H1 (cell line): ENCODE results near the gene PLOD1. TPM values are rescaled to one million over a fixed set of nuclear protein-coding genes. Genes with fewer than 3 reads are reported as not detected.
"Not testable (repeated sequence)": the region's sequence is repeated elsewhere in the genome, so short reads cannot be mapped to it uniquely, and the experiment has no call there.

Source experiments
- CTCF ChIA-PET: fragments of 300-600 bp; sonication (Branson Sonifier 250); formaldehyde crosslinking; loops from one replicate; lab custom pipeline; 2021; ENCODE audit not compliant: partially characterized antibody; lab: Charles Lee
- POLR2A ChIA-PET: fragments of 300-600 bp; sonication (Branson Sonifier 250); formaldehyde crosslinking; loops from one replicate; lab custom pipeline; 2021; ENCODE audit warnings: inconsistent platforms; ENCODE audit not compliant: partially characterized antibody; lab: Charles Lee
- DNase-seq, 2 experiments: peaks; one replicate each; pipeline versions ENCODE4 v3.0.0 to v3.0.0-alpha.2; 2010 to 2022; ENCODE audit warnings: low spot score in 2 of 2, low read depth in 1 of 2, mixed read lengths in 1 of 2
- FAIRE-seq: peaks from 2 replicates; lab custom pipeline; 2011; peaks lifted over from hg19 to GRCh38; lab: Jason Lieb, UNC
- H2AFZ ChIP-seq: 2 replicates; pipeline ENCODE4 v1.8.1; 2012; ENCODE audit warnings: low read length, inconsistent platforms
- H2AK5ac ChIP-seq: 2 replicates; pipeline ENCODE4 v1.6.1; 2013; ENCODE audit warnings: low read depth, low read length
- H2BK120ac ChIP-seq: replicated peaks from 2 replicates; pipeline ENCODE3; 2013; ENCODE audit warnings: low read depth, low read length, inconsistent platforms
- H2BK12ac ChIP-seq: 2 replicates; pipeline ENCODE4 v1.6.1; 2013; ENCODE audit warnings: low read depth, low read length
- H2BK15ac ChIP-seq: 2 replicates; pipeline ENCODE4 v1.6.1; 2013; ENCODE audit warnings: low read length
- H2BK20ac ChIP-seq: 2 replicates; pipeline ENCODE4 v1.6.1; 2013; ENCODE audit warnings: low read length
- H2BK5ac ChIP-seq: 2 replicates; pipeline ENCODE4 v1.6.1; 2013; ENCODE audit warnings: low read depth, low read length
- H3K14ac ChIP-seq: 2 replicates; pipeline ENCODE4 v1.6.1; 2013; ENCODE audit warnings: inconsistent platforms; ENCODE audit not compliant: insufficient read length
- H3K18ac ChIP-seq: 2 replicates; pipeline ENCODE4 v1.6.1; 2013; ENCODE audit warnings: low read length; ENCODE audit errors: extremely low read depth
- H3K23ac ChIP-seq: 2 replicates; pipeline ENCODE4 v1.6.1; 2013; ENCODE audit warnings: inconsistent platforms; ENCODE audit not compliant: insufficient read length
- H3K23me2 ChIP-seq: 2 replicates; pipeline ENCODE4 v1.6.1; 2013; ENCODE audit warnings: low read depth, low read length
- H3K27ac ChIP-seq: 2 replicates; pipeline ENCODE4 v1.6.1; 2011; ENCODE audit warnings: low read depth, low read length, inconsistent platforms
- H3K27me3 ChIP-seq, 4 experiments: replicated peaks in 1 of 4; 1 replicate in 1 of 4; 2 replicates in 3 of 4; pipeline versions ENCODE4 v1.6.1 to v1.8.1; 2011 to 2013; ENCODE audit warnings: low read length in 3 of 4, mild to moderate bottlenecking in 3 of 4, inconsistent platforms in 2 of 4, mixed read lengths in 2 of 4, moderate library complexity in 1 of 4; ENCODE audit not compliant: control insufficient read depth in 3 of 4, insufficient read depth in 3 of 4; ENCODE audit errors: extremely low read depth in 1 of 4
- H3K36me3 ChIP-seq, 4 experiments: 2 replicates each; pipeline versions ENCODE4 v1.6.1 to v1.8.1; 2011 to 2013; ENCODE audit warnings: mild to moderate bottlenecking in 4 of 4, low read length in 3 of 4, moderate library complexity in 2 of 4, control low read depth in 1 of 4, inconsistent platforms in 1 of 4; ENCODE audit not compliant: insufficient read depth in 4 of 4, control insufficient read depth in 2 of 4
- H3K4ac ChIP-seq: replicated peaks from 2 replicates; pipeline ENCODE3; 2013; ENCODE audit warnings: low read length, low read depth, mixed read lengths, inconsistent platforms; ENCODE audit not compliant: insufficient read length
- H3K4me1 ChIP-seq, 4 experiments: replicated peaks in 1 of 4; 1 replicate in 1 of 4; 2 replicates in 3 of 4; pipeline versions ENCODE4 v1.6.1 to v1.8.1; 2011 to 2013; ENCODE audit warnings: low read length in 3 of 4, inconsistent platforms in 2 of 4, mixed read lengths in 1 of 4; ENCODE audit not compliant: insufficient read depth in 4 of 4, control insufficient read depth in 3 of 4
- H3K4me2 ChIP-seq, 2 experiments: 2 replicates each; pipeline versions ENCODE4 v1.6.1 to v1.8.1; 2011 to 2013; ENCODE audit warnings: low read depth in 2 of 2, low read length in 2 of 2, control low read depth in 1 of 2, inconsistent platforms in 1 of 2, mild to moderate bottlenecking in 1 of 2; ENCODE audit not compliant: insufficient read depth in 1 of 2
- H3K4me3 ChIP-seq, 4 experiments: fragments of 200-600, 300-600 bp in 1 of 4; sonication (generic), shearing (Covaris generic), sonication (Bioruptor Twin) in 1 of 4; 2 replicates each; pipeline versions ENCODE4 v1.5.1 to v1.8.1; 2011 to 2016; ENCODE audit warnings: low read length in 4 of 4, low read depth in 3 of 4, control low read depth in 2 of 4, inconsistent platforms in 2 of 4, mild to moderate bottlenecking in 2 of 4, mixed read lengths in 1 of 4, moderate library complexity in 1 of 4; ENCODE audit not compliant: insufficient read depth in 2 of 4; ENCODE audit errors: extremely low read depth in 1 of 4
- H3K56ac ChIP-seq: replicated peaks from 2 replicates; pipeline ENCODE3; 2013; ENCODE audit warnings: low read depth, mild to moderate bottlenecking, mixed read lengths, low read length, inconsistent platforms; ENCODE audit not compliant: insufficient read length
- H3K79me1 ChIP-seq: 2 replicates; pipeline ENCODE4 v1.6.1; 2013; ENCODE audit warnings: low read depth, low read length, control low read depth
- H3K79me2 ChIP-seq, 2 experiments: 2 replicates each; pipeline versions ENCODE4 v1.6.1 to v1.8.1; 2012 to 2013; ENCODE audit warnings: low read length in 2 of 2, mild to moderate bottlenecking in 2 of 2, inconsistent platforms in 1 of 2; ENCODE audit not compliant: insufficient read depth in 2 of 2, control insufficient read depth in 1 of 2
- H3K9ac ChIP-seq, 4 experiments: replicated peaks in 1 of 4; 1 replicate in 1 of 4; 2 replicates in 3 of 4; pipeline versions ENCODE4 v1.6.1 to v1.8.1; 2011 to 2013; ENCODE audit warnings: low read depth in 3 of 4, low read length in 3 of 4, control low read depth in 2 of 4, mild to moderate bottlenecking in 2 of 4, moderate library complexity in 2 of 4, inconsistent platforms in 1 of 4; ENCODE audit errors: extremely low read depth in 1 of 4
- H3K9me3 ChIP-seq, 2 experiments: 2 replicates each; pipeline versions ENCODE4 v1.6.1 to v1.8.1; 2012 to 2013; ENCODE audit warnings: mild to moderate bottlenecking in 2 of 2, moderate library complexity in 2 of 2, control low read depth in 1 of 2, inconsistent platforms in 1 of 2, low read depth in 1 of 2, low read length in 1 of 2, mixed read lengths in 1 of 2; ENCODE audit not compliant: insufficient read depth in 2 of 2
- H4K20me1 ChIP-seq, 2 experiments: replicated peaks in 1 of 2; 2 replicates each; pipeline versions ENCODE3 to v1.8.1; 2011 to 2013; ENCODE audit warnings: inconsistent platforms in 2 of 2, low read length in 2 of 2, mild to moderate bottlenecking in 1 of 2; ENCODE audit not compliant: insufficient read depth in 2 of 2, control insufficient read depth in 1 of 2
- H4K5ac ChIP-seq: 2 replicates; pipeline ENCODE4 v1.6.1; 2013; ENCODE audit warnings: low read length, low read depth, mixed read lengths, inconsistent platforms; ENCODE audit not compliant: insufficient read length
- H4K8ac ChIP-seq: 2 replicates; pipeline ENCODE4 v1.8.0; 2013; ENCODE audit warnings: mild to moderate bottlenecking, moderate library complexity, low read length, inconsistent platforms; ENCODE audit not compliant: insufficient read depth; ENCODE audit errors: extremely low read depth
- H4K91ac ChIP-seq: replicated peaks from 2 replicates; pipeline ENCODE3; 2013; ENCODE audit warnings: low read length, mixed read lengths, inconsistent platforms; ENCODE audit not compliant: insufficient read length
- CEBPB ChIP-seq: IDR thresholded peaks from 2 replicates; pipeline ENCODE4 v1.6.1; 2012; ENCODE audit warnings: low read depth, low read length
- HDAC2 ChIP-seq, 2 experiments: fragments of 300-600 bp in 1 of 2; sonication (generic) in 1 of 2; IDR thresholded peaks; 2 replicates each; pipeline ENCODE4 v1.6.1; 2011 to 2012; ENCODE audit warnings: low read depth in 2 of 2, low read length in 2 of 2, mild to moderate bottlenecking in 2 of 2, moderate library complexity in 2 of 2, borderline replicate concordance in 1 of 2, inconsistent platforms in 1 of 2
- KDM4A ChIP-seq: IDR thresholded peaks from one replicate; pipeline ENCODE4 v1.7.1; 2012; ENCODE audit warnings: low read depth, mild to moderate bottlenecking, moderate library complexity, low read length, inconsistent platforms; ENCODE audit not compliant: severe bottlenecking
- SP2 ChIP-seq: IDR thresholded peaks from 2 replicates; pipeline ENCODE4 v1.6.1; 2012; ENCODE audit warnings: mild to moderate bottlenecking, low read length, inconsistent platforms
- TAF7 ChIP-seq: optimal IDR thresholded peaks from 2 replicates; pipeline ENCODE3; 2011; ENCODE audit warnings: low read depth, mild to moderate bottlenecking, inconsistent platforms, low read length, moderate library complexity, borderline replicate concordance
- WGBS, 2 experiments: shearing (Covaris generic) in 1 of 2; methylation state at CpG; one replicate each; pipeline versions ENCODE4 v1.1.6 to v1.1.7; 2013 to 2015; ENCODE audit warnings: low lambda C conversion rate in 2 of 2, mixed read lengths in 2 of 2, inconsistent platforms in 1 of 2, low coverage in 1 of 2, missing lambda C conversion rate in 1 of 2; ENCODE audit not compliant: insufficient replicate concordance in 2 of 2, insufficient coverage in 1 of 2, insufficient read length in 1 of 2; ENCODE audit errors: extremely low coverage in 1 of 2, missing lambda C conversion rate in 1 of 2; 5-methylcytosine and 5-hydroxymethylcytosine counted together
- polyA plus RNA-seq, 7 experiments: library from polyadenylated mRNA; depleted of rRNA in 3 of 7; stranded (reverse) in 5 of 7; unstranded in 2 of 7; fragments of >200 nt in 5 of 7; fragments of 200-250 nt in 2 of 7; gene quantifications; 1 replicate in 5 of 7; 2 replicates in 1 of 7; 4 replicates in 1 of 7; pipeline versions ENCODE4 v1.2.1 to v1.2.3, GENCODE V29; 2011 to 2013; ENCODE audit warnings: missing spikeins in 2 of 7, mixed read lengths in 2 of 7
- total RNA-seq: library from RNA; stranded (reverse); fragmentation: NEBNext Ultra II Directional; extraction: Animal tissue kit (Norgen Biotek cat#: 25700); gene quantifications from 2 replicates; pipeline ENCODE4 v1.2.1, GENCODE V29; 2021

The PLOD1 gene
- total and polyA plus RNA-seq, 2 of the 8 experiments (the other 6 are each of a cell fraction or from before 2014, with no cell fraction given), result 44.9 to 51.8 TPM

DNA sequence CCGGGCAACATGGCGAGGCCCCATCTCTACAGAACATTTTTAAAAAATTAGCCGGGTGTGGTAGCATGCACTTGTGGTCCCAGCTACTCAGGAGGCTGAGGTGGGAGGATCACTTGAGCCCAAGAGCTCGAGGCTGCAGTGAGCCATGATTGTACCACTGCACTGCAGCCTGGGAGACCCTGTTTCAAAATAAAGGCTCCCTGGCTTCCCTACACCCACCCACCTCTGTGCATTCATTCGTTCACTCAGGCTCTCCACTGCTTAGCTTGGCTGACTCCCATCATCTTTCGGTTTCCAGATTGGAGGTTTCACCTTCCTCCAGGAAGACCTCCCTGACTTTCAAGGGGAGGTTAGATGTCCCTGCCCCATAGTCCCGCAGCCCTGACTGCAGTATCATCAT, 22.5 kb upstream of the PLOD1 start (continued):
- no peak for TF ChIP-seq TAF7
- no peak for TF ChIP-seq KDM4A
- TF ChIP-seq SP2, result no peak
- TF ChIP-seq CEBPB, result no peak
- no peak for TF ChIP-seq HDAC2 (IDR thresholded peaks at IDR 0.05; ENCODE audit: borderline replicate concordance in 1 of 2, low read depth in 2 of 2, low read length in 2 of 2)

DNA sequence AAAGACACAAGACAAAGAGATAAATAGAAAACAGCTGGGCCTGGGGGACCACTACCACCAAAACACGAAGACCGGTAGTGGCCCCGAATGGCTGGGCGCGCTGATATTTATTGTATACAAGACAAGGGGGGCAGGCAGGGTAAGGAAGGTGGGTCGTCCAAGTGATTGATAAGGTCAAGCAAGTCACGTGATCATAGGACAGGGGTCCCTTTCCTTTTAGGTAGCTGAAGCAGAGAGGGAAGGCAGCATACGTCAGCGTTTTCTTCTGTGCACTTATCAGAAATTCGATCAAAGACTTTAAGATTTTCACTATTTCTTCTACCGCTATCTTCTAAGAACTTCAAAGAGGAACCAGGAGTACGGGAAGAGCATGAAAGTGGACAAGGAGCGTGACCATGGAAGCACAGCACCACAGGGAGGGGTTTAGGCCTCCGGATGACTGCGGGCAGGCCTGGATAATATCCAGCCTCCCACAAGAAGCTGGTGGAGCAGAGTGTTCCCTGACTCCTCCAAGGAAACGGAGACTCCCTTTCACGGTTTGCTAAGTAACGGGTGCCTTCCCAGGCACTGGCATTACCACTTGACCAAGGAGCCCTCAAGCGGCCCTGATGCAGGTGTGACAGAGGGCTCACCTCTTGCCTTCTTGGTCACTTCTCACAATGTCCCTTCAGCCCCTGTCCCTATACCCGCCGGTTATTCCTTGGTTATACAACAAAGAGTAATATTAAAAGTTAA, 21.9 kb upstream of the PLOD1 start:
- not testable (repeated sequence) for H3K79me1 ChIP-seq, H4K91ac ChIP-seq, H3K56ac ChIP-seq, H2BK120ac ChIP-seq, H3K9ac ChIP-seq, H4K5ac ChIP-seq, H2BK15ac ChIP-seq, H2AK5ac ChIP-seq, H3K23me2 ChIP-seq, H3K4ac ChIP-seq, H3K27me3 ChIP-seq, H3K14ac ChIP-seq, H2BK20ac ChIP-seq, H3K4me3 ChIP-seq, H3K23ac ChIP-seq, H4K20me1 ChIP-seq, H2BK12ac ChIP-seq, H3K4me2 ChIP-seq, H4K8ac ChIP-seq, H3K4me1 ChIP-seq, DNase-seq, H3K36me3 ChIP-seq, FAIRE-seq, H3K27ac ChIP-seq, H3K9me3 ChIP-seq, H2BK5ac ChIP-seq, H3K18ac ChIP-seq, H3K79me2 ChIP-seq, H2AFZ ChIP-seq
- POLR2A ChIA-PET, result interaction anchor here (0.8 to 10.0 kb wide), 9 partner anchors 7 to 139 kb away, joined by 3 to 263 read pairs (median 5); partner anchors contain the start of genes KIAA2013, MFN2 and PLOD1
- 87% methylated on average over 21 of the region's 21 CpGs; no CpG with 5 or more reads in 1 of the 2 experiments for WGBS, 2 experiments
- CTCF ChIA-PET, result interaction anchor here (1.3 to 3.6 kb wide), 2 partner anchors 54 to 72 kb away, joined by 3 to 32 read pairs; no protein-coding TSS in a partner anchor
